Breast epithelium (tissue), 4 donors: ENCODE results near the gene SYT1. TPM values are rescaled to one million over a fixed set of nuclear protein-coding genes. Genes with fewer than 3 reads are reported as not detected.

Experiments used
- DNase-seq, 2 donors: peaks; one replicate each; pipeline ENCODE4 v3.0.0-alpha.2; 2019; ENCODE audit warnings: low spot score in 2 of 2
- H3K27ac ChIP-seq, 2 donors: fragments of 200-600 bp; sonication (generic) in 1 of 2; one replicate each; pipeline ENCODE4 v1.5.1; 2016 to 2019; ENCODE audit warnings: mild to moderate bottlenecking in 1 of 2
- H3K27me3 ChIP-seq, 2 donors: fragments of 200-600 bp; sonication (generic) in 1 of 2; one replicate each; pipeline versions ENCODE4 v1.5.1 to v1.6.0; 2017 to 2019; ENCODE audit warnings: control low read depth in 1 of 2, mild to moderate bottlenecking in 1 of 2
- H3K36me3 ChIP-seq: fragments of 200-600 bp; one replicate; pipeline ENCODE4 v1.5.1; 2019
- H3K4me1 ChIP-seq, 2 donors: fragments of 200-600 bp; sonication (generic); one replicate each; pipeline ENCODE4 v1.5.1; 2016 to 2019; ENCODE audit warnings: control low read depth in 1 of 2
- H3K4me3 ChIP-seq, 3 donors: fragments of 200-600 bp; sonication (generic); 1 replicate in 2 of 3; 2 replicates in 1 of 3; pipeline ENCODE4 v1.5.1; 2016 to 2019; ENCODE audit warnings: mild to moderate bottlenecking in 3 of 3, moderate library complexity in 2 of 3
- H3K9me3 ChIP-seq, 2 donors: fragments of 200-600 bp; sonication (generic) in 1 of 2; one replicate each; pipeline ENCODE4 v1.5.1; 2016 to 2019; ENCODE audit warnings: control low read depth in 1 of 2
- POLR2A ChIP-seq: fragments of 450-650 bp; IDR thresholded peaks from one replicate; pipeline ENCODE4 v1.6.1; 2016; ENCODE audit warnings: antibody characterized with exemption, mild to moderate bottlenecking, moderate library complexity
- POLR2AphosphoS5 ChIP-seq, 3 donors: sonication (generic); formaldehyde crosslinking; IDR thresholded peaks; one replicate each; pipeline ENCODE4 v1.6.1; 2017; ENCODE audit warnings: antibody characterized with exemption in 3 of 3
- intact Hi-C: fragments of 100-400 bp; cut with DNase I; formaldehyde crosslinking; loops from one replicate; pipeline ENCODE4 v1.15.1; 2023; ENCODE audit warnings: low total_unique reads
- total RNA-seq, 3 donors: library from RNA; depleted of rRNA; stranded (reverse); fragments of >200 nt; gene quantifications; one replicate each; pipeline ENCODE4 v1.1.0, GENCODE V29; 2016
- TF ChIP-seq, protein P1 (sequence below), 3 donors: fragments of 450-650 bp; IDR thresholded peaks; one replicate each; pipeline ENCODE4 v1.5.1; 2016 to 2017; ENCODE audit warnings: antibody characterized with exemption in 3 of 3, mild to moderate bottlenecking in 3 of 3, moderate library complexity in 3 of 3

SYT1 gene
- total RNA-seq, 3 donors from 2014 or later = 1.1 to 2.3 (median 1.6) TPM

DNA sequence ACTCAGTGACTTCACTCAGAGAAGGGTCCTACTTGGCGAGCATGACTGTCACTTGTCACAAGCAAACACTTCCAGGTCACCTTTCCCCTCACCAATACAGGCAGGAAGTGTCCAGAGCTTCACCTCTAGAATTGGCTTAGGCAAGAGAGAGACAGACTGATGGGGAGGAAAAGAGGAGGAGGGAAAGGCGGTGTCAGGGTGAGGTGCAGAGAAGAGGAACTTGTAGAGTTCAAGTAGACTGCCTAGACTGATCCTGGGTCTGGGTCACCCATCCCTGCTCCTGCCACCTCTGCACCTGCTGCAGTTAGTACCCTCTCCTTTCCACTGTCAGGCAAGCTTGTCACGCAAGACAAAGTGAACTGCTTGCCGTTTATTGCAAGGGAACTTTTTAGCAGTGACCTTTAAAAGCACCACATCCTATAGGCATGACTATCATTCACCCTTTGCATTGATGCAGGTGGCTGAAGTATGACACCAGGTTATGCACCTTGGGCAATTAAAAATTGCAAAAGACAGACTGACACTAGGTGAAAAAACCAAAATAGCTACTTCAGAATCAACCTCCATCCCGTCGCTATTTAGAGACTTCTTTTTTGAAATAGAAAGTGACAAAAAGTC lies 292.4 kb downstream of the SYT1 start:
- TF ChIP-seq POLR2AphosphoS5 (IDR thresholded peaks at IDR 0.05) (no peak), POLR2A (no peak)
- TF ChIP-seq, protein P1, sequence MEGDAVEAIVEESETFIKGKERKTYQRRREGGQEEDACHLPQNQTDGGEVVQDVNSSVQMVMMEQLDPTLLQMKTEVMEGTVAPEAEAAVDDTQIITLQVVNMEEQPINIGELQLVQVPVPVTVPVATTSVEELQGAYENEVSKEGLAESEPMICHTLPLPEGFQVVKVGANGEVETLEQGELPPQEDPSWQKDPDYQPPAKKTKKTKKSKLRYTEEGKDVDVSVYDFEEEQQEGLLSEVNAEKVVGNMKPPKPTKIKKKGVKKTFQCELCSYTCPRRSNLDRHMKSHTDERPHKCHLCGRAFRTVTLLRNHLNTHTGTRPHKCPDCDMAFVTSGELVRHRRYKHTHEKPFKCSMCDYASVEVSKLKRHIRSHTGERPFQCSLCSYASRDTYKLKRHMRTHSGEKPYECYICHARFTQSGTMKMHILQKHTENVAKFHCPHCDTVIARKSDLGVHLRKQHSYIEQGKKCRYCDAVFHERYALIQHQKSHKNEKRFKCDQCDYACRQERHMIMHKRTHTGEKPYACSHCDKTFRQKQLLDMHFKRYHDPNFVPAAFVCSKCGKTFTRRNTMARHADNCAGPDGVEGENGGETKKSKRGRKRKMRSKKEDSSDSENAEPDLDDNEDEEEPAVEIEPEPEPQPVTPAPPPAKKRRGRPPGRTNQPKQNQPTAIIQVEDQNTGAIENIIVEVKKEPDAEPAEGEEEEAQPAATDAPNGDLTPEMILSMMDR (IDR thresholded peaks at IDR 0.05) = no peak
- Histone ChIP-seq H3K4me3 (no peak overlapping the region), H3K27me3 (no peaks in the 10 kb centered on the region), H3K9me3 (no peaks in the 10 kb centered on the region), H3K36me3 (no peaks in the 10 kb centered on the region), H3K4me1 (no peaks in the 10 kb centered on the region), H3K27ac (no peak overlapping the region)
- intact Hi-C loops = no loop called here
- no peak for DNase-seq

DNA sequence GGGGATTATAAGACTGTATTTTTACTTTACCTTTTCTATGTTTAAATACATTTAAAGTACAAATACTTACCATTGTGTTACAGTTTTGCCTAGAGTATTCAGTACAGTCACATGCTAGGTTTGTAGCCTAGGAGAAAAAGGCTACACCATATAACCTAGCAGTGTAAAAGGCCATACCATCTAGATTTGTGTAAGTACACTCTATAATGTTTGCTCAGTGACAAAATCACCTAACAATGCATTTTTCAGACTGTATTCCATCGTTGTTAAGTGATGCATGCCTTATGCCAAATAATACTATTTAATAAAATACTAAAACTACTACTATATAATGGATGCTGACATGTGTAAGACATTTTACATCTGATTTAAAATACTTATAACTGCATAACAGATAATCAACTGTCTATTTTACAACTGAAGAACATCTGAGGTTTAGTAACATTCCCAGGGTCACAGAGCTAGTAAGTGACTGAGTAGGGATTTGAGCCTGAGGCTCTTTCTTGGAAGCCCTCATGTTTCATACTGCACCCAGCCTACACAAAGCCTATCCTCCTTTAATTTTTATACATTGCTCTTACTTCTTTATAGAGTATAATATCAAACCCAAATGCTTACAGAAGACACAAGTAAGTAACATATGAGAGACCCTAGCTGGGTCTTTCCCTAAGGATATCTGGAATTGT lies 296.8 kb downstream of the SYT1 start:
- DNase-seq = no peak
- Histone ChIP-seq H3K27me3 (no peaks in the 10 kb centered on the region), H3K9me3 (no peaks in the 10 kb centered on the region), H3K4me3 (no peak overlapping the region), H3K4me1 (no peaks in the 10 kb centered on the region), H3K27ac (no peak overlapping the region), H3K36me3 (no peaks in the 10 kb centered on the region)
- intact Hi-C loops = no loop called here
- TF ChIP-seq, protein P1 (IDR thresholded peaks at IDR 0.05) = no peak
- TF ChIP-seq POLR2A = no peak

DNA sequence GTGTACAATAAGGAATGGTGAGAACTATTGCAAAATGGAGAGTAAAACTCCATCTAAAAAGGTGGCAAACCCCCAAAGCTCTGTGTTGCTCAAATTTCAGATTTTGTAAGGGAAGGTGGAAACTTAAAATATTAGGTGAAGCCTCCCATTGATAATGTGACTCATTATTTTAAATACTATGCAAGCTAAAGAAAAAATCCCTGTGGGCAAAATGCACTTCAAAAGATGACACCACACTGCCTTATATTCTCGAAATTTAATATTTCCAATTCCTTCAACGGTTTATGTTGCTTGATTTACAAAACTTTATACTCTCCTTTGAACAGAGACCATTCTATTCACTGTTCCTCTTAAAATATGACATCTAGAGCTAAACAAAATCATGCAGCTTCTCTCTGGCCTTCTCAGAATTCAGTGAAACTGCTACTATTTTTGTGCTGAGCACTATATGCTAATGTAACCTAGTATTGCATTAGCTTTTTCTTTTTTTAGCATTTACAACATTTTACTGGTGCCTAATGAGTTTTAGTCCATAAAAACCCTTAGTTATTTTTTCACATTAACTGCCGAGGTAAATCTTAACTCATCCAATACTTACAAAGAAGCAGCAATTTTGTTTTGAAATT lies 297.7 kb downstream of the SYT1 start:
- Histone ChIP-seq H3K9me3 (no peaks in the 10 kb centered on the region), H3K36me3 (no peaks in the 10 kb centered on the region), H3K4me1 (no peaks in the 10 kb centered on the region), H3K4me3 (no peak overlapping the region), H3K27ac (no peak overlapping the region), H3K27me3 (no peaks in the 10 kb centered on the region)
- no peak for TF ChIP-seq POLR2A
- TF ChIP-seq, protein P1 (IDR thresholded peaks at IDR 0.05) = no peak
- TF ChIP-seq POLR2AphosphoS5 (IDR thresholded peaks at IDR 0.05) = no peak
- no peak for DNase-seq
- intact Hi-C loops = no loop called here

DNA sequence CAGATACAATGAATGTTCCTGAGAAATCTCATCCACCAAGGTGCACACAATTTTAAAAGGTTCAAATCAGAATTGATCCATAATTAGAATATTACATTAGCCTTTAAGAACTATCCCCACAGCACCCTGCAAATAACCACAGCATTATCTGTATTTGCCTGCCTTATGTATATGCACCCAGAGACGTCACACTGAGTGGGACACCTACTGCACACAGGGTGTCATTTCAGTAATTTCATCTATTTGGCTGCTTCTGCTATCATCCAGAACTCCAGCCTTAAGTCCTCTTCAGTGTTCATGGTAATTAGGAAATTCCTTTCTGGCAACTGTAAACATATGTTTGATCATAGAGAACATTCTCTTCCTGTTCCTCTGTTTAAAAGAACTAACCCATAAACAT lies 298.4 kb downstream of the SYT1 start:
- Histone ChIP-seq H3K27ac (no peak overlapping the region), H3K36me3 (no peaks in the 10 kb centered on the region), H3K4me3 (no peak overlapping the region), H3K4me1 (no peaks in the 10 kb centered on the region), H3K27me3 (no peaks in the 10 kb centered on the region), H3K9me3 (no peaks in the 10 kb centered on the region)
- intact Hi-C loops = no loop called here
- DNase-seq = no peak
- no peak for TF ChIP-seq POLR2A
- TF ChIP-seq, protein P1 (IDR thresholded peaks at IDR 0.05) = no peak
- no peak for TF ChIP-seq POLR2AphosphoS5 (IDR thresholded peaks at IDR 0.05)

DNA sequence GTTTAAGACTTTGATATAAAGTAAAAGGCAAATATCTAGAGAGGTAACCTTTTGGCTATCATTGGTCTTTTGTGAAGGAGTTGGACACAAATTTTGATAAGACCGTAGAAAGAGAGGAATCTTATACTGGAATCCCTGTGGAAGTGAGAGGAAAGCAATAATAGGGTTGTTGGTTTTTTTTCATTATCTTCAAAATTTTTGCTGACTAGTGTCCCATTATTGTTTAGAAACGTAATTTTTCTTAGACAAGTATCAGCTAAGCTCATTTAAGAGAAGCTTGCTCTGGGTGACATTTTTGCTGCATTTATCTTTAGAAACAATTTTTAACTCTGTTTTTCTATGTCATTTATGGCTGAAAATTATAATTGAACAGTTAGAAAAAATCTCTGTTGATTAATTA lies 300.3 kb downstream of the SYT1 start:
- no peaks in the 10 kb centered on the region for H3K4me1 ChIP-seq
- H3K4me3 ChIP-seq = no peak overlapping the region
- intact Hi-C loops = no loop called here
- no peak for TF ChIP-seq POLR2A
- TF ChIP-seq POLR2AphosphoS5 (IDR thresholded peaks at IDR 0.05) = no peak
- TF ChIP-seq, protein P1 (IDR thresholded peaks at IDR 0.05) = no peak
- H3K27ac ChIP-seq = no peak overlapping the region
- no peaks in the 10 kb centered on the region for H3K9me3 ChIP-seq
- no peaks in the 10 kb centered on the region for H3K36me3 ChIP-seq
- H3K27me3 ChIP-seq = no peaks in the 10 kb centered on the region
- no peak for DNase-seq
